Common myeloid progenitor, CD34-positive (primary cell): ENCODE results near the gene LY6G5B.

Experiments used
- CTCF ChIA-PET: fragments of 350-600 bp; sonication (Branson Sonifier 250); formaldehyde crosslinking; loops from one replicate; lab custom pipeline; 2021; ENCODE audit warnings: antibody characterized with exemption; lab: Charles Lee
- POLR2A ChIA-PET: fragments of 350-600 bp; sonication (Branson Sonifier 250); formaldehyde crosslinking; loops from one replicate; lab custom pipeline; 2021; ENCODE audit warnings: antibody characterized with exemption; lab: Charles Lee
- DNase-seq, 3 donors: peaks; one replicate each; pipeline versions ENCODE4 v3.0.0 to v3.0.0-alpha.2; 2013
- H3K27ac ChIP-seq, 2 experiments: 1 replicate in 1 of 2; 2 replicates in 1 of 2; pipeline ENCODE4 v1.7.0; 2013; ENCODE audit warnings: inconsistent platforms in 2 of 2, low read length in 2 of 2, mild to moderate bottlenecking in 2 of 2, low read depth in 1 of 2, moderate library complexity in 1 of 2; ENCODE audit not compliant: severe bottlenecking in 2 of 2, insufficient read depth in 1 of 2, poor library complexity in 1 of 2
- H3K27me3 ChIP-seq, 5 experiments: replicated peaks in 2 of 5; 1 replicate in 3 of 5; 2 replicates in 2 of 5; pipeline versions ENCODE4 v1.6.1 to v1.7.0; 2013; ENCODE audit warnings: low read length in 4 of 5, mild to moderate bottlenecking in 2 of 5, moderate library complexity in 2 of 5, inconsistent platforms in 1 of 5; ENCODE audit not compliant: insufficient read depth in 5 of 5, control insufficient read depth in 4 of 5
- H3K36me3 ChIP-seq, 4 experiments: 1 replicate in 2 of 4; 2 replicates in 2 of 4; pipeline versions ENCODE4 v1.6.1 to v1.7.0; 2013; ENCODE audit warnings: low read length in 3 of 4, control low read depth in 1 of 4, mild to moderate bottlenecking in 1 of 4; ENCODE audit not compliant: control insufficient read depth in 4 of 4, insufficient read depth in 4 of 4
- H3K4me1 ChIP-seq, 4 experiments: 1 replicate in 3 of 4; 2 replicates in 1 of 4; pipeline versions ENCODE4 v1.6.1 to v1.7.1; 2013; ENCODE audit warnings: low read length in 3 of 4, mild to moderate bottlenecking in 3 of 4, control low read depth in 1 of 4, inconsistent platforms in 1 of 4, moderate library complexity in 1 of 4; ENCODE audit not compliant: control insufficient read depth in 4 of 4, insufficient read depth in 4 of 4; ENCODE audit errors: control extremely low read depth in 1 of 4
- H3K4me3 ChIP-seq, 7 experiments: 1 replicate in 4 of 7; 2 replicates in 3 of 7; pipeline versions ENCODE4 v1.5.1 to v1.7.0; 2013; ENCODE audit warnings: mild to moderate bottlenecking in 7 of 7, low read length in 6 of 7, moderate library complexity in 6 of 7, inconsistent platforms in 2 of 7, low read depth in 2 of 7, control low read depth in 1 of 7; ENCODE audit not compliant: insufficient read depth in 4 of 7, control insufficient read depth in 1 of 7; ENCODE audit errors: extremely low read depth in 1 of 7
- H3K9me3 ChIP-seq, 5 experiments: 1 replicate in 4 of 5; 2 replicates in 1 of 5; pipeline versions ENCODE4 v1.6.1 to v1.7.1; 2013; ENCODE audit warnings: low read length in 4 of 5, mild to moderate bottlenecking in 2 of 5, inconsistent platforms in 1 of 5, low read depth in 1 of 5, moderate library complexity in 1 of 5; ENCODE audit not compliant: control insufficient read depth in 4 of 5, insufficient read depth in 2 of 5; ENCODE audit errors: control extremely low read depth in 1 of 5
- WGBS: methylation state at CpG from one replicate; pipeline ENCODE4 v1.1.5; 2013; ENCODE audit not compliant: insufficient coverage; 5-methylcytosine and 5-hydroxymethylcytosine counted together

Gene LY6G5B

DNA sequence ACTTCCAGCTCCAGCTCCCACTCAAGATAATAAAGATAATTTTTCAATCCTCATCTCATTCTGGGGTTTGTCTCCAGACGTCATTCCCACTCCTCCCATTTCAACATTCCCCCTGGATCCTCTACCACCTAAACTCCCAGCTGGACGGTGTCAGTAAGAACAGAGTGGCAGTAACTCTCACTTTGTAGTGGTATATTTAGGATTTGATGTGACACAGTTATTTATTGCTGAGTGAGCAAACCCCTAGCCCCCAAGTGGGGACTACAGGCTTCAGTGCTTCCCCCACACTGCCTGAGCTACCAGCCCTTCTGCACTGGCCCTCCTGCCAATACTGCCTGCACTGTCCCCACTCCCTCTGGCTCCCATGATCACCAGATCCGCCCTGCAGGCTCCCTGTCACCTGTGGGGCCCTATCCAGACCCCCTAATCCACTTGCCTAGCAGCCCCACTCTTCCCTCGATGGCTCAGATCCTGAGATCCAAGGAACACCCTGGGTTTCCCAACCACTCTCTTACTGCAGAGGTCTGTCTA lies 11.6 kb upstream of the LY6G5B start:
- ChIA-PET POLR2A (no interaction called here), CTCF (interaction anchor here (1.3 to 1.6 kb wide), 2 partner anchors 13 to 60 kb away, joined by 4 to 6 read pairs; no protein-coding TSS in a partner anchor)
- Histone ChIP-seq H3K4me3 (no peak overlapping the region), H3K27ac (peak overlapping the region in 1 of 2 experiments; percentile 29), H3K9me3 (no peaks in the 10 kb centered on the region), H3K4me1 (peaks cover 6 to 61% (median 34%) of the 10 kb centered on the region in 4 experiments), H3K36me3 (peaks cover 4 to 33% (median 25%) of the 10 kb centered on the region in 4 experiments), H3K27me3 (no peaks in the 10 kb centered on the region)
- no peak for DNase-seq
- 100% methylated on average over 2 of the region's 4 CpGs for WGBS

DNA sequence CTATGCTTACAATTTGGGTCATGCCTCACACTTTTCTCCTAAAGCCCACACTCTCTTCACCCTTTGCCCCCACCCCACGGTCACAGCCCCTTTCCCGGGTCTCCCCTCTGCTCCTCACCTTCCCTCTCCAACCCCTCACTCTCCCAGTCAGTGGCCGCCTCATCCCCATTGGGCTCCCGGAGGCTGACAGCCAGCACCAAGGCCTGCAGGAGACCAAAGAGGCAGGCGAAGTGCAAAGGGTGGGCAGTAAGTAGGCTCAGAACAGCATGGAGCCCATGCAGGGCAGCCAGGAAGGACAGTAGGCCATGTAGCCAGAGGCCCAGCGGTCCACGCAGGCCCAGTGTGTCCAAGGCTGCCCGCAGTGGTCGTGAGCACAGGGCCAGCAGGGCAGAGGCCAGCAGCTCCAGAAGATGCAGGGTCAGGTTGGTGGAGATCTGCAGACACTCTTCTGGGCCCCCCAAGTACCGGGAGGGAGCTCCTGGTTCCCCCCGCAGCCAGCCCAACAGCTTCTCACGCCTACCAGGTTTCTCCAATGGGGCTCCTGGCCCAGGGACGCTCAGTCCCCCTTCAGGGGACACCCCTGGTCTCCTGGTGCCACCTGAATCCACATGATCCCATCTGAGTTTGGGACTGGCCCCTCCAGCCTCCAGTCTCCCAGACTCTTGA lies 10.7 kb upstream of the LY6G5B start:
- Histone ChIP-seq H3K27me3 (no peaks in the 10 kb centered on the region), H3K36me3 (peaks cover 4 to 36% (median 27%) of the 10 kb centered on the region in 4 experiments), H3K27ac (peak overlapping the region; percentile 74 to 86), H3K9me3 (no peaks in the 10 kb centered on the region), H3K4me1 (peaks cover 10 to 64% (median 38%) of the 10 kb centered on the region in 4 experiments), H3K4me3 (peak overlapping the region in 5 of 7 experiments; percentile 77 to 94 (median 80))
- CTCF ChIA-PET = interaction anchor here (0.7 to 0.9 kb wide), 2 partner anchors 9 to 111 kb away, joined by 3 read pairs; no protein-coding TSS in a partner anchor
- POLR2A ChIA-PET = no interaction called here
- WGBS = 96% methylated on average over 11 of the region's 13 CpGs
- no peak for DNase-seq

DNA sequence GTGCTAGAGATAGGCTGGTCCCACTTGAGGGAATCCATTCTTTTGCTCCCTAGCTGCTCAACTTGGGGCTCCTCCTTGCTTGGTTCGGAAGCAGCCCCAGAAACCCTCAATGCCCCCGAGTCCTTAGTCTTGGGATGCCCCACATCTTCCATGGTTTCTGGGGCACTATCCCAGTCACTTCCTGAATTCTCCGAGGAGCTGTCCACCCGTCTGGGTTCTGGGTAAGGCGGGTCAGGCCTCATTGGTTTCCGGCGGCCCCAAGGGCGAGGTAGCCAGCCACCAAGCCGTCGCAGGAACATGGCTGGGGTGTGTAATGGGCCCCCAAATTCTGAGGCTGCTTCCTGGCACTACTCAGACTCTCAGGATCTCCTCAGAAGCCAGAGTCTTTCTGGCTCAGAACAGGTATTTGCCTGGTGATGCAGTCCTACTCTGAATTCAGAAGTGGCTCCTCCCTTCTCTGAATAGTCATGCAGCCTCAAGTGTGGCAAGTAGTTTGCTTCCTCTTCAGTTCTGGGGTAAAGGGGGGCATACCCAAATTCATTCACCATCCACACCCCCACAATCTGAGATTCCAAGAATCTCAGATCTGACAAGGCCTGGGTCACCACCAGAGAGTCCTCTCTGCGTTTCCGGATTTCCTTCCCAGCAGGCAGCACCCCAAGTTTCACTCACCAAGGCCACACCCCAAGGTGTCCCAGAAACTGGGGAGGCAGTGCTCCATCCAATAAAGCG lies 10.0 kb upstream of the LY6G5B start:
- POLR2A ChIA-PET = interaction anchor here (1.0 to 1.3 kb wide), 3 partner anchors 8 to 113 kb away, joined by 3 to 5 read pairs (median 5); partner anchors contain the start of gene NFKBIL1

DNA sequence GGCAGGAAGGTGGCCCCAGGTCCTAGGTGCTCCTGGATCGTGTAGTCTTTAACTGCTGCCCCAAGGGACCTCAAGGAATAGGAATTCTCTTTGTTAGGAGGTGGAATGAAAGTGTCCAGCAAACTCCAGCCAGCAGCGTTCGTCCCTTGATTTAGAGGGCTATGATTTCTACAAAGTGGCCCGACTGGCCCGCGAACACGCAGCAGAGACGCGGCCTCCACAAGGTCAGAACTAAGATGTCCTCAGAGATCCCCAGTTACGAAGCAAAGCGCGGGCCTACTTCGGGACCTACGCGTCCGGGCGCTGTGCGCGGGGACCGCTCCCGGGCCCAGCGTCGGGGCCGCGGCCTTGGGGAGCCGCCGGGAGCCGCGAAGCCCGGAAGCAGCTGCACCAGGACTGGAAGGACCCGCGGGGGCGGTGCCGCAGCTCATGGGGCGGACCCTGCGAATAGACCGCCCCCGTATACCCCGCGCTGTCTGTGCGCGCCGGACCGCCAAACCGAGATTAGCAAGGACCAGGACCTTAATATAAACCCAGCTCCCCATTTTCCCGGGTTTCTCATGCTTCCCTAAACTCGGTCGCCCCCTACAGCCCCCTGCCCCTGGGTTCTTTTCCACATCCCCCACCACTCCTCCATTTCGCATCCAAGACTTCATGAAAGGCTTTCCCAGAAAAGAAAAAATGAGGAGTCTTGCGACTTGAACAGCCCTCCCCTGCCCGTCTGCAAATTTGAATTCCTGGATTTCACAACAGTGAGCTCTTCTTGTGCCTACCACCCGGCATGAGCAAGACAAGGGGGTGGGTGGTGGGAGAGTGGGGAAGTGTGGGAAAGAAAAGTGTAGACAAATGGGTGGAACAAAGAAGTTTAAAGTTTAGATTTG lies 9.2 kb upstream of the LY6G5B start, which contains the start of gene C6orf47:
TSS of gene C6orf47 (minus strand) at position 398 of the 881 bp plus-strand sequence. CDS start 831 bp downstream, outside the sequence.
- H3K27me3 ChIP-seq = no peaks in the 10 kb centered on the region
- H3K27ac ChIP-seq = peak within 1 kb of the TSS; percentile 74 to 86
- POLR2A ChIA-PET = interaction anchor here (1.0 to 1.3 kb wide), 3 partner anchors 9 to 114 kb away, joined by 3 to 5 read pairs (median 5); partner anchors contain the start of gene NFKBIL1
- peaks cover 4 to 34% (median 25%) of the 10 kb centered on the region in 4 experiments for H3K36me3 ChIP-seq
- H3K9me3 ChIP-seq = no peaks in the 10 kb centered on the region
- under 1% methylated on average over 49 of the region's 52 CpGs for WGBS
- H3K4me1 ChIP-seq = peaks cover 10 to 70% (median 49%) of the 10 kb centered on the region in 4 experiments
- CTCF ChIA-PET = interaction anchor here (0.7 to 1.7 kb wide), 10 partner anchors 8 to 114 kb away, joined by 3 to 6 read pairs (median 4); partner anchors contain the start of genes ATP6V1G2, BAG6, DDAH2 and LY6G5C
- peak; percentile 68 to 76 (median 72) for DNase-seq
- peak within 1 kb of the TSS; percentile 73 to 94 (median 80) for H3K4me3 ChIP-seq

More for the DNA sequence above, 10.0 kb upstream of the LY6G5B start:
- Histone ChIP-seq H3K36me3 (peaks cover 4 to 36% (median 27%) of the 10 kb centered on the region in 4 experiments), H3K27me3 (no peaks in the 10 kb centered on the region), H3K27ac (peak overlapping the region; percentile 74 to 86), H3K4me1 (peaks cover 10 to 70% (median 44%) of the 10 kb centered on the region in 4 experiments), H3K4me3 (peak overlapping the region; percentile 73 to 94 (median 80)), H3K9me3 (no peaks in the 10 kb centered on the region)
- 32% methylated on average over 13 of the region's 13 CpGs for WGBS
- peak in 2 of 3 donors; percentile 62 to 72 for DNase-seq
- CTCF ChIA-PET = interaction anchor here (0.7 to 1.7 kb wide), 4 partner anchors 8 to 80 kb away, joined by 3 to 4 read pairs (median 3); no protein-coding TSS in a partner anchor

DNA sequence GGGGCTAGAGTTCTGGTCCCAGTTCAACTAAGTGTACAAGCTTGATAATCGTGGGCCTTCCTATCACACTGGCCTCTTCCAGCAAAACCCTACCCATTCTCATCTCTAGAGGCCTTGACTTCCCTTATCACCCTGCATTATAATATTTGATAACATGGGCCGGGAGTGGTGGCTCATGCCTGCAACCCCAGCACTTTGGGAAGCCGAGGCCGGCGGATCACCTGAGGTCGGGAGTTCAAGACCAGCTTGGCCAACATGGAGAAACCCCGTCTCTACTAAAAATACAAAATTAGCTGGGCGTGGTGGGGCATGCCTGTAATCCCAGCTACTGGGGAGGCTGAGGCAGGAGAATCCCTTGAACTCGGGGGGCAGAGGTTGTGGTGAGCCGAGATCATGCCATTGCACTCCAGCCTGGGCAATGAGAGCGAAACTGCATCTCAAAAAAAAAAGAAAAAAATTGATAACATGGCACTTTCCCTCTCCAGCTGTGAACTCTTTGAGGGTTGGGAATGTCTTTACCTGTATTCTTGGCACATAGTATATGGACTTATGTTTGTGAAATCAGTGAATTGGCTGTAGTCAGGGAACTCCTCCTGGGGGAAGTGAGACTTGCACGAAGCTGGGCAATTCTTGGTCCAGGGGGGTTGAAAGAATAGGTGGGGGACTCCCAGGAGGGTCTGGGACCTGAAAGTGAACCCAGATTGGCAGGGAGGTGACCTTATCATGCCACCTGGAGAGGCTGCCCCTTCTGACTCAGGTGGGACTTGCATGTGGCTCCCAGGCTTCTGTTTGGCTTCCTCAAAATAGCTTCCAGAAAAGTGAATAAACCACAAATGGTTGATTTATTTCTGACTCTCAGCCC lies 8.3 kb upstream of the LY6G5B start:
- 90% methylated on average over 7 of the region's 12 CpGs for WGBS

More for the DNA sequence above, 8.3 kb upstream of the LY6G5B start:
- no peak for DNase-seq
- no peaks in the 10 kb centered on the region for H3K9me3 ChIP-seq
- peak overlapping the region in 1 of 2 experiments; percentile 86 for H3K27ac ChIP-seq
- peak overlapping the region in 4 of 7 experiments; percentile 77 to 86 (median 80) for H3K4me3 ChIP-seq
- ChIA-PET CTCF (interaction anchor here (0.6 to 1.7 kb wide), 10 partner anchors 8 to 115 kb away, joined by 3 to 6 read pairs (median 4); partner anchors contain the start of genes ATP6V1G2, BAG6, DDAH2 and LY6G5C), POLR2A (interaction anchor here (0.7 to 1.3 kb wide), 3 partner anchors 9 to 76 kb away, joined by 3 to 5 read pairs (median 5); partner anchors contain the start of gene BAG6)
- H3K4me1 ChIP-seq = peaks cover 12 to 73% (median 52%) of the 10 kb centered on the region in 4 experiments
- no peaks in the 10 kb centered on the region for H3K27me3 ChIP-seq
- H3K36me3 ChIP-seq = peaks cover 4 to 31% (median 20%) of the 10 kb centered on the region in 4 experiments
